Activated naive CD8-positive, alpha-beta T cell treated with anti-CD3 and anti-CD28 coated beads, Interleukin-2, amount 50 U/mL, for 24 hours (primary cell): ENCODE results near the gene CCDC57.
"Not testable (repeated sequence)": the region's sequence is repeated elsewhere in the genome, so short reads cannot be mapped to it uniquely, and the experiment has no call there.

Experiments
- ATAC-seq: fragments of 150-1000 bp; cut with Tn5 transposase; one replicate; pipeline ENCODE4 v1.10.0; 2021
- DNase-seq: peaks from one replicate; pipeline ENCODE4 v3.0.0; 2021
- H3K27ac Mint-ChIP-seq: one replicate; pipeline ENCODE4 v1.8.0; 2021; ENCODE audit warnings: mild to moderate bottlenecking, mixed read lengths
- H3K27me3 Mint-ChIP-seq: one replicate; pipeline ENCODE4 v1.8.0; 2021; ENCODE audit warnings: mixed read lengths
- H3K36me3 Mint-ChIP-seq: one replicate; pipeline ENCODE4 v1.8.0; 2021; ENCODE audit warnings: low read depth, mixed read lengths
- H3K4me1 Mint-ChIP-seq: one replicate; pipeline ENCODE4 v1.8.0; 2021; ENCODE audit warnings: mixed read lengths
- H3K4me3 Mint-ChIP-seq: one replicate; pipeline ENCODE4 v1.8.0; 2021; ENCODE audit warnings: mild to moderate bottlenecking, moderate library complexity, mixed read lengths
- H3K9me3 Mint-ChIP-seq: one replicate; pipeline ENCODE4 v1.8.0; 2021; ENCODE audit warnings: mixed read lengths

CCDC57 gene

GRCh38 chr17:82195675-82196672 lies 16.7 kb downstream of the CCDC57 start:
- Mint-ChIP-seq H3K27me3 (no peaks in the 10 kb centered on the region), H3K4me3 (no peak overlapping the region), H3K9me3 (no peaks in the 10 kb centered on the region), H3K36me3 (peaks cover 46% of the 10 kb centered on the region), H3K4me1 (peaks cover 28% of the 10 kb centered on the region), H3K27ac (no peak overlapping the region)
- ATAC-seq (no peak), DNase-seq (no peak)

GRCh38 chr17:82194765-82195164 lies 17.9 kb downstream of the CCDC57 start:
- ATAC-seq (no peak), DNase-seq (no peak)
- Mint-ChIP-seq H3K9me3 (no peaks in the 10 kb centered on the region), H3K4me1 (peaks cover 16% of the 10 kb centered on the region), H3K27me3 (no peaks in the 10 kb centered on the region), H3K27ac (no peak overlapping the region), H3K4me3 (no peak overlapping the region), H3K36me3 (peaks cover 44% of the 10 kb centered on the region)

- Mint-ChIP-seq H3K4me3 (no peak overlapping the region), H3K27ac (no peak overlapping the region), H3K4me1 (peaks cover 8% of the 10 kb centered on the region), H3K36me3 (peaks cover 44% of the 10 kb centered on the region), H3K27me3 (no peaks in the 10 kb centered on the region), H3K9me3 (no peaks in the 10 kb centered on the region)
- DNase-seq, result no peak
- ATAC-seq, result no peak
Observed at GRCh38 chr17:82193520-82194220, 19.0 kb downstream of the CCDC57 start.

GRCh38 chr17:82193050-82193449 lies 19.6 kb downstream of the CCDC57 start:
- not testable (repeated sequence) for H3K27ac Mint-ChIP-seq, H3K4me3 Mint-ChIP-seq, ATAC-seq, H3K4me1 Mint-ChIP-seq, H3K9me3 Mint-ChIP-seq, DNase-seq, H3K27me3 Mint-ChIP-seq
- peaks cover 39% of the 10 kb centered on the region for H3K36me3 Mint-ChIP-seq

GRCh38 chr17:82188001-82188961 lies 24.4 kb downstream of the CCDC57 start:
- H3K4me1 Mint-ChIP-seq, result no peaks in the 10 kb centered on the region
- DNase-seq (no peak), ATAC-seq (no peak)
- no peaks in the 10 kb centered on the region for H3K27me3 Mint-ChIP-seq
- H3K9me3 Mint-ChIP-seq, result no peaks in the 10 kb centered on the region
- H3K4me3 Mint-ChIP-seq, result no peak overlapping the region
- no peak overlapping the region for H3K27ac Mint-ChIP-seq
- H3K36me3 Mint-ChIP-seq, result peaks cover 16% of the 10 kb centered on the region

GRCh38 chr17:82187500-82187899 lies 25.1 kb downstream of the CCDC57 start:
- H3K36me3 Mint-ChIP-seq, result peaks cover 13% of the 10 kb centered on the region
- no peak for DNase-seq
- no peak for ATAC-seq
- H3K27me3 Mint-ChIP-seq, result no peaks in the 10 kb centered on the region
- H3K4me3 Mint-ChIP-seq, result no peak overlapping the region
- no peaks in the 10 kb centered on the region for H3K4me1 Mint-ChIP-seq
- no peak overlapping the region for H3K27ac Mint-ChIP-seq
- H3K9me3 Mint-ChIP-seq, result no peaks in the 10 kb centered on the region

- Mint-ChIP-seq H3K4me3 (no peak overlapping the region), H3K27ac (no peak overlapping the region), H3K36me3 (peaks cover 10% of the 10 kb centered on the region), H3K4me1 (no peaks in the 10 kb centered on the region), H3K27me3 (no peaks in the 10 kb centered on the region), H3K9me3 (no peaks in the 10 kb centered on the region)
- ATAC-seq (no peak), DNase-seq (no peak)
Observed at GRCh38 chr17:82186221-82186620, 26.4 kb downstream of the CCDC57 start.

GRCh38 chr17:82184761-82185160 lies 27.9 kb downstream of the CCDC57 start:
- no peak for ATAC-seq
- no peak overlapping the region for H3K27ac Mint-ChIP-seq
- no peak overlapping the region for H3K4me3 Mint-ChIP-seq
- H3K27me3 Mint-ChIP-seq, result no peaks in the 10 kb centered on the region
- no peaks in the 10 kb centered on the region for H3K4me1 Mint-ChIP-seq
- peaks cover 7% of the 10 kb centered on the region for H3K36me3 Mint-ChIP-seq
- DNase-seq, result no peak
- H3K9me3 Mint-ChIP-seq, result no peaks in the 10 kb centered on the region

GRCh38 chr17:82180776-82181528 lies 31.7 kb downstream of the CCDC57 start:
- ATAC-seq, result no peak
- H3K9me3 Mint-ChIP-seq, result no peaks in the 10 kb centered on the region

GRCh38 chr17:82179946-82180475 lies 32.6 kb downstream of the CCDC57 start:
- H3K9me3 Mint-ChIP-seq, result no peaks in the 10 kb centered on the region
- H3K36me3 Mint-ChIP-seq, result peaks cover 14% of the 10 kb centered on the region
- H3K4me3 Mint-ChIP-seq, result no peak overlapping the region
- DNase-seq (no peak), ATAC-seq (no peak)
- no peaks in the 10 kb centered on the region for H3K4me1 Mint-ChIP-seq
- H3K27ac Mint-ChIP-seq, result no peak overlapping the region
- no peaks in the 10 kb centered on the region for H3K27me3 Mint-ChIP-seq

More at GRCh38 chr17:82180776-82181528, 31.7 kb downstream of the CCDC57 start:
- Mint-ChIP-seq H3K27me3 (no peaks in the 10 kb centered on the region), H3K36me3 (peaks cover 11% of the 10 kb centered on the region), H3K27ac (no peak overlapping the region), H3K4me3 (no peak overlapping the region), H3K4me1 (no peaks in the 10 kb centered on the region)
- no peak for DNase-seq

GRCh38 chr17:82179412-82179811 lies 33.2 kb downstream of the CCDC57 start:
- Mint-ChIP-seq H3K4me1 (no peaks in the 10 kb centered on the region), H3K9me3 (no peaks in the 10 kb centered on the region), H3K27me3 (no peaks in the 10 kb centered on the region), H3K36me3 (peaks cover 14% of the 10 kb centered on the region), H3K4me3 (no peak overlapping the region), H3K27ac (no peak overlapping the region)
- DNase-seq (no peak), ATAC-seq (no peak)

- Mint-ChIP-seq H3K27ac (no peak overlapping the region), H3K4me3 (no peak overlapping the region), H3K9me3 (no peaks in the 10 kb centered on the region), H3K4me1 (no peaks in the 10 kb centered on the region), H3K27me3 (no peaks in the 10 kb centered on the region), H3K36me3 (peaks cover 14% of the 10 kb centered on the region)
- ATAC-seq, result no peak
- DNase-seq, result no peak
Observed at GRCh38 chr17:82178499-82179261, 34.0 kb downstream of the CCDC57 start.
